GM19467 (cell line): ENCODE measurements around the gene WFDC10A.
A peak's percentile ranks its signal among the peaks of the same experiment; 100 is the strongest.
"Not testable (repeated sequence)": the region's sequence is repeated elsewhere in the genome, so short reads cannot be mapped to it uniquely, and the experiment has no call there.

Source experiments
- ATAC-seq: cut with Tn5 transposase; IDR thresholded peaks from one replicate; pipeline ENCODE4 v1.9.1; 2021; ENCODE audit warnings: mild to moderate bottlenecking, moderate library complexity; ENCODE audit not compliant: unreplicated experiment

Gene WFDC10A

GRCh38 chr20:45629496-45630100, at the start of gene WFDC10A:
TSS of gene WFDC10A (plus strand) at chr20:45629739. CDS start at chr20:45629814, 75 bp downstream.
- no peak for ATAC-seq

GRCh38 chr20:45581702-45582101, 47.8 kb upstream of the WFDC10A start:
- no peak for ATAC-seq

- no peak for ATAC-seq
Measured at GRCh38 chr20:45583502-45583901, 46.0 kb upstream of the WFDC10A start.

GRCh38 chr20:45584294-45584693, 45.2 kb upstream of the WFDC10A start:
- not testable (repeated sequence) for ATAC-seq

GRCh38 chr20:45585986-45586385, 43.6 kb upstream of the WFDC10A start:
- ATAC-seq, result not testable (repeated sequence)

- no peak for ATAC-seq
Measured at GRCh38 chr20:45588800-45589199, 40.7 kb upstream of the WFDC10A start.

GRCh38 chr20:45589725-45590124, 39.8 kb upstream of the WFDC10A start:
- ATAC-seq, result no peak

- peak; percentile 64 for ATAC-seq
Measured at GRCh38 chr20:45592574-45593189, 36.9 kb upstream of the WFDC10A start.

GRCh38 chr20:45593498-45593897, 36.0 kb upstream of the WFDC10A start:
- no peak for ATAC-seq

GRCh38 chr20:45595235-45595634, 34.3 kb upstream of the WFDC10A start:
- ATAC-seq, result no peak

GRCh38 chr20:45607810-45608209, 21.7 kb upstream of the WFDC10A start:
- no peak for ATAC-seq

- no peak for ATAC-seq
Measured at GRCh38 chr20:45611054-45611453, 18.5 kb upstream of the WFDC10A start.

- ATAC-seq, result no peak
Measured at GRCh38 chr20:45612314-45612713, 17.2 kb upstream of the WFDC10A start.

GRCh38 chr20:45617591-45617990, 11.9 kb upstream of the WFDC10A start:
- no peak for ATAC-seq

- ATAC-seq, result no peak
Measured at GRCh38 chr20:45621593-45621992, 7.9 kb upstream of the WFDC10A start.

GRCh38 chr20:45626540-45626939, 3.0 kb upstream of the WFDC10A start:
- no peak for ATAC-seq

GRCh38 chr20:45630371-45630770, 832 bp downstream of the WFDC10A start:
- no peak for ATAC-seq

GRCh38 chr20:45631184-45631583, 1.6 kb downstream of the WFDC10A start, which contains the start of gene WFDC9:
TSS of gene WFDC9 (minus strand) at chr20:45631284. CDS start at chr20:45610181, 21,103 bp downstream.
- no peak for ATAC-seq

GRCh38 chr20:45636513-45636912, 7.0 kb downstream of the WFDC10A start:
- no peak for ATAC-seq

GRCh38 chr20:45639687-45640086, 10.1 kb downstream of the WFDC10A start:
- ATAC-seq, result no peak

GRCh38 chr20:45641076-45641475, 11.5 kb downstream of the WFDC10A start:
- ATAC-seq, result not testable (repeated sequence)

- not testable (repeated sequence) for ATAC-seq
Measured at GRCh38 chr20:45645869-45646268, 16.3 kb downstream of the WFDC10A start.

GRCh38 chr20:45646875-45647274, 17.3 kb downstream of the WFDC10A start:
- ATAC-seq, result no peak
